Kidney tubule cell (primary cell): ENCODE measurements around the gene MAPK1IP1L.

Experiments
- DNase-seq: peaks from one replicate; pipeline ENCODE4 v3.0.0-alpha.2; 2018; ENCODE audit warnings: low spot score

Gene MAPK1IP1L

DNA sequence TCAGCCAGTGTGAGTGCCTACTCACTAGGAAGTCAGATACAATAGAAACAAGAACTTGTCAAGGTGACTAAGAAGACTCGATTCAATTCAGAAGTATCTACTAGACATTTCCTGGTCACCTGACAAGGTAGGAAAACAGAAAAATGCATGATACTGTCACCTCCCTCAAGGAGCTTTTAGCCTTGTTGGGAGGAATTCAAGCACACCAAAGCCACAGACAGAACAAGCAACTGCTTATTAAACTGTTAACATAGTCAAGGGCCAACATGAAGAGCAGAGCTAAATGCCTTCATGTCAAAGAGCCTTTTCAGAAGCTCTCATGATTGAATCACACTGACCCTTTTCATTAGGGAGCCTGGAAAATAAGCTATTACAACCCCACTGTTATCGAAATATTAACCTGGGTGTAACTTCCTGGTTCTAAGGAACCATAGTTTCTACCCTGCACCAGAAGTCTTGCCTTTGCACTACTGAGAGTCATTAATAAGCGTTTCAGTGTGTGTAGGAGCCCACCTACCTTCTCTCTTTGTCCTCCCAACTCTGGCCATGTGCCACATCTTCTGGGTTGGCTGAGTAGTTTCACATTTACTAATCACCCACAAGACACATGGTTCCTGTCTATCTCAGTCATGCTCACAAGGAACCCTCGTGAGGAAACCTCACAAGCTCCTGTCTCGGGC is 46.6 kb downstream of the MAPK1IP1L start:
- DNase-seq, result peak; percentile 84

DNA sequence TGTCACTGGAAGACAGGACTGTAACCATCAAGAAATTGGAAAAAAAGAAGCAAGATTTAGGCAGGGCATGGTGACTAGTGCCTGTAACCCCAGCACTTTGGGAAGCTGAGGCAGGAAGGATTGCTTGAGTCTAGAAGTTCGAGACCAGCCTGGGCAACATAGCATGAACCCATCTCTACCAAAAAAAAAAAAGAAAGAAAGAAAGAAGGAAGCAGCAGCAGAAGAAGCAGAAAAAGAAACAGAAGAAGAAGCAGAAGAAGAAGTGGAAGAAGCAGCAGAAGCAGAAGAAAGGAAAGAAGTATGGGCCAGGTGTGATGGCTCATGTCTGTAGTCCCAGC is 47.1 kb downstream of the MAPK1IP1L start:
- no peak for DNase-seq

DNA sequence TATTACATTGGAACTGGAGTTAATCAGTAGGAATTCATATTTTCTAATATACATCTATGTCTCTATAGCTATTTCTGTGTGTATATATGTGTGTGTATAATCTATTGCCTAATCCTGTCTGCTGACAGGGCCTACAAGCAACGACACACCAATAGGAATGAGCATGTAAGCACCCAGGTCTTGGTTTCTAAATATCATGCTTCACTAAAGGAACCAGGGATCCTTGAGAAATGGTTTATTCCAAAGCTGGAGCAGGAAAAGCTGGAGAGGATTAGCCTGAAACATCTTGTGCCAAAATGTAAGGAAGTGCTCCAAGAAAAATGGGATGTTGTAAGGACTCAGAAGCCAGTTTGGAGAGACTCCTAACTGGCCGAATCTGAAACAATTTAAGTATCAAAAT is 48.3 kb downstream of the MAPK1IP1L start:
- no peak for DNase-seq

DNA sequence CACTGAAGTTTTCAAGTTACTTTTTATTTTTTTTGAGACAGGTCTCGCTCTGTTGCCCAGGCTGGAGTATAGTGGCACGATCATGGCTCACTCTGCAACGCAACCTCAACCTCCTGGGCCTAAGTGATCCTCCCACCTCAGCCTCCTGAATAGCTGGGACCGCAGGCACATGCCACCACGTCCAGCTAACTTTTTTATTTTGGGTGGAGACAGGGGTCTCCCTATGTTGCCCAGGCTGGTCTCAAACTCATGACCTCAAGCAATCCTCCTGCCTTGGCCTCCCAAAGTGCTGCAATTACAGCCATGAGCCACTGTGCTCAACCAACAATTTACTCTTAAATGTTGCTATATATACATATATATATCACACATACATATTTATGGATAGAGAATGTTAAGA is 50.3 kb downstream of the MAPK1IP1L start:
- no peak for DNase-seq

DNA sequence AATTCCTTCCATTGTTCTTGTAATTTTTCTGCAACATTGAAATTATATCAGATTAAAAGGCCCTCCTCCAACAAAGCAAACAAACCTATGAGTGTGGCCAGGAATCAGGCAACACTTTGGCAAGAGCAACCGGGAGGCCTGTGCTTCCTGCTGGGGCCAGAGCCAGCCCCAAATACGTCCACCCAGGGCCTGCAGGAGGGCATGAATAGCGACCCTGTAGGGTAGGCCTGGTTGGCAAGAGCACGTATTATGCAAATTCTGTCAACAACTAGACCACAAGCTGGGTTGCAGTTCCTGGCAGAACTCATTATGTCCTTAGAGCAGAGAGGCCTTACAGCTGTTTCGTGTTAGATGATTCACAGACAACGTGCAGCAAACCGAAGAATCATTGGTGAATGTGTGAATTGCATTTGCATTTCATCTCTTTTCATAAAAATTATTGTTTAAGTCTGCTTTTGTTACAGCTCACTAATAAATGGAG is 50.7 kb downstream of the MAPK1IP1L start:
- DNase-seq, result peak; percentile 84

DNA sequence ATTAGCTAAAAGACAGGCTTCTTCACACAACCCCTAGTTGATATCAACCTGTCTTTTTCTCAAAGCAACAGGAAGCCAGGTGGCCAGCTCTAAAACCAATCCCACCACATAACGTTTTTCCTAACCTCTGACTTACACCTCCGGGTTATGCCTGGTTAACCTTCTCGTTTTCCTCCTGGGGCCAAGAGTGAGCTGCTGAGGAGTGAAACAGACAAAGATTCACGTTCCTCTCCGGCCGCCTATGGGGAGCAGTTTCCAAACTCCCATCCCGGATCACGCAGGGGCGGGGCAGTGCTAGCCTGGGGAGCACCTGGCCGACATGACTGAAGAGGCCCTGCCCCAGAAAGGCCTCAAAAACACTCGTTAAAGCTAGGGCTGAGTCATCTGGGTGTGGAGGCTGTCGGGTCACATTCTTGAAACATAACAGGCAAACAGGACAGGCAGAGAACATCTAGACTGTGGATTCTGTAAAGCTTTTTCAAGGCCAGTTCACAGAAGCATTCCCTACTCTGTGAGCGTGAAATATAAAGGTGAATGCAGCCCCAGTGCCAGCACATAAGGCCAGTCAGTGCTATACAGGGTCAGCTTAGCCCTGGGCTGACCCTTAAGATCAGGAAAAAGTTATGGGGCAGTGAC is 51.7 kb downstream of the MAPK1IP1L start:
- DNase-seq, result peak; percentile 97

DNA sequence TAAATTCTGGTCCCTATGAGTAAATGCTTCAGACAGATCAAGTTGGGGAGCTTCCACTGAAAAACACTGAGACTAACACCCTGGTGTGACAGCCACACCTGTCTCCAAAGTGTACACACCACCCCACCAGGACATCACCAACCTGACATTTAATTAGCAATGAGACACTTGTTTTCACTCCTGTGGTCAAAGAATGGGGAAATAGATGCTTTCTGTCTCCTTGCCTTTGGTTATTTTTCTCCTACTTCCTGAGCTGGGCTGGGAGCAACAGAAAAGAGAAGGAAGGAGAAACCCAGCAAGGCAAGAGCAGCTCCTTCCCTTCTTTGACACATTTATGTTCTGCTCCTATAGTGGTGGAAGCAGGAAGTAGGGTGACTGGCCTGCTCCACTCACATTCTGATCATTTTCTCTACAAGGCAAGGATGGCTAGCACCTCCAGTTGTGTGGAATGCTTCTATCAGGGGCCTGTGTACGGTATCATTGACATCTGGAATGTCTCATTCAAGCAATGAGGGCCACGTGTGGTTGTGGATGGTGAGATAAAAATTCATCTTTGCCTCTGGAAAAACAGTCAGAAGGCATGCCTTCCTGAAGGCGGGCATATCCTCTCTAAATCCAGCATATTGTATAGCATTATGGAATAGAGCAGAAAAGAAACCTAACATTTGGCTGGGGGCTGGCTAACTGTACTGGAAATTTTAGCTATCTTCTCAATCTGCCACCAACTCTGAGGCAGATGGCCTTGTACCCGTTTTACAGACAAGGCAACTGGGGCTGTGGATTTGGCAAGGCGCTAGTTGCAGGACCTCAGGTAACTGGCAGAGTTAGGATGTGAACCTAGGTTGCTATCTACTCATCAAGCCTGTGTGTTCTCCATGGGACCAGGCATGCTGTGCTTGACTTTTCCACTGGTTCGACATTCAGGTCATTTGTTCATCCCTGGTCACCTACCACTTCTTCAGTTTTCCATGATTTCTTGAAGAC is 52.8 kb downstream of the MAPK1IP1L start:
- peak; percentile 42 for DNase-seq

DNA sequence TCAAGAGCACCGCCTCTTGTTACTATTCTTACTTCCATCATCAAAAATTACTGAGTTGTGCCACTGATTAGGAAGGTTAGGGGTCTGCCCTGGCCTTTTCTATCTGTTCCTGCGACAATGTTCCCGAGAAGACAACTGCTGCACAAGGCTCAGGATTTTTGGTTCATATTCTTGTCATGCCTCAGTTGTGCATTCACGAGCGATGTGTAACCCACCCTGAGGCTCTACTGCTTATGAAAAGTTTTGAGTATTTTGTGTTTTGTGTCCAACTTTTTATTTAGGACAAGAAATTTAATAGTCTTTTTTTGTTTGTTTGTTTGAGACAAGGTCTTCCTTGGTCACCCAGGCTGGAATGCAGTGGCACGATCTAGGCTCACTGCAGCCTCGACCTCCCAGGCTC is 54.5 kb downstream of the MAPK1IP1L start:
- no peak for DNase-seq

DNA sequence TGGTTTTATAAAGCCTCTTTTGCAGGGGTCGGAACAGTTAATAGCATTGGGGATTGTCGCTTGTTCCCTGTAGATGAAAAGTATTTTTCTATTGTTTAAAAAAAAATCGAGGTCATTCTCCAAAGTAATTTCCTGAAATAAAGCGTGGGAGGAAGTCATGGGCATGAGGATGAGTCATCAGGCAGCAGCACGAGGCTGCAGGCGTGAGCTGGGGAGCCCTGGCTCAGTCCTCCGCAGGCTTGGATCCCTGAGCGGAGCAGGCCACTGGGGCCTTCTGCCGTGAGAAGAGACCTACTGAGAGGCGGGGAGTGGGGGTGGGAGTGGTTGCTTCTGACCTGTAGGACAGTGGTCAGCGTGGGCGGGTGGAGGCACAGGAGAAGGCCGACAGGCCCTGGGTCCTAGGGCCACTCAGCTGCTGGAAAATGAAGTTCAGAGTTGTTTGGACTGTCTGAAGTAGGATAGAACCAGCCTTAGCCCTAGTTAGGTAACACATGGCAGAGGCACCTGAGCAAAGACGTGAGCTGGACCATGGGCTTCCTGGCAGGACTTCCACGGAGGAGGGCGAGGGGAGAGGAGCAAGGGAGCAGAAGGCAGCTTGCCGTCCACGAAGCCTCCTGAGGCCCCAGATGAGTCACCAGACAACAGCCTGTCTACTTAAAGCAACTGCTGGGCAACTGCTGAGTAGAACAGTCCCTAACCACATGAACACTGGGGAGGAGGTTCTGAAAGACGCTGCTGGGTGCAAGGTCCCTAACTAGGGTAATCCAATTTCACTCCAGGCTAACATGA is 56.5 kb downstream of the MAPK1IP1L start:
- peak; percentile 91 for DNase-seq

DNA sequence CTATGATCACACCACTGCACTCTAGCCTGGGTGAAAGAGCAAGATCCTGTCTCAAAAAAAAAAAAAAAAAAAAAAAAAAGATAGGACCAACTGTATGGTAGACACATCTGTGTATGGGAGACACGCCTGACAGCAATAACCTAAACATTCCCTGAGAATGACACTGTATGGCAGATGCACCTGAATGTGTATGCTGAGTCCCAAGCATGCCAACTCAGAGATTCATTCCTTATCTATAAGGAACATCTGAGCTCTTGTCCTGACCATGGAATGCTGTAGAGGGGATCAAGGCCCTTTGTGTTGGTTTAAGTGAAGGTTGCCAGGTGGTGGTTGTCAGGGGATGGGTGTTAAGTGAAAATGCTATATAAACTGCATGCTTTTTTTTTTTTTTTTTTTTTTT is 58.4 kb downstream of the MAPK1IP1L start:
- DNase-seq, result no peak

DNA sequence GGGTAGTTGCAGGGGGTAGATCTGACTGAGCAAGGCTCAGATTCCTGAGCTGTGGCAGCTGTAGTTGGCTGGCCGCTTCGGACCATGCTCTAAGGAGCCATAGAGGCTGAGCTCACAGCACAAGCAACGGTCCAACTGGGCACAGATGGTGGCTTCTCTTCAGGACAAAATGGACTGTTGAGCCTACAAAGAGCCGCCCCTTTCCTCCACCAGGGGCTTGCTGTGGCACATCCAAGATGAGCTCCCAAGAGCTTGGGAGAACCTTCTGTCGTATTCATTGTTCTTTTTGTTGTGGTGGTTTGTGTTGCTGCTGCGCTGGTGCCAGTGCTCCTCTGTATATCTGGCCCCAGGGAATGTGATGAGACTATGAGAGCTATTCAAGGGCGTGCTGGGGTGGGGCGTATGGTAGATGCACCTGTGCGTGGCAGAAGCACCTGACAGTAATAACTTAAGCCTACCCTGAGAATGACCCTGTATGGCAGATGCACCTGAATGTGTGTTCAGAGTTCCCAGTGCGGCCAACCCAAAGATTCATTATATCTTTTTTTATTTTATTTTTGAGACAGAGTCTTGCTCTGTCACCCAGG is 59.8 kb downstream of the MAPK1IP1L start:
- DNase-seq, result no peak

DNA sequence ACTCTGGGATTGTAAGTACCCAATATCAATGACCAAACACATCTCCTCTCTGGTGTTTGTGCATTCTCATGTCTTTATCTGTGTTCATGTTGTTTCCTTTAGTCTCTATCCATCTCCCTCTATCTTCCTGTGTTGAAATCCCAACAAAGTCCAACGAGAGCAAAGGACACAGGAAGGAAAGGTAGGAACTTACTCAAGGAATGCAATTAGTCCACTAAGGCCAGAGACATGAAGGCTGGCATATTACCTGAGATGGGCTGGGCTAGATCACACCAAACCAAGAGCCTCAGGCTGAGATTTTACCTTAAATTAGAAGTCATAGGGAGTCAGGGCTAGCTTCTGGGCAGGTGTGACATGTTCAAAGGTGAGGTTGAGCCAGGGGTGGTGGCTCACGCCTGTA is 63.3 kb downstream of the MAPK1IP1L start:
- no peak for DNase-seq

DNA sequence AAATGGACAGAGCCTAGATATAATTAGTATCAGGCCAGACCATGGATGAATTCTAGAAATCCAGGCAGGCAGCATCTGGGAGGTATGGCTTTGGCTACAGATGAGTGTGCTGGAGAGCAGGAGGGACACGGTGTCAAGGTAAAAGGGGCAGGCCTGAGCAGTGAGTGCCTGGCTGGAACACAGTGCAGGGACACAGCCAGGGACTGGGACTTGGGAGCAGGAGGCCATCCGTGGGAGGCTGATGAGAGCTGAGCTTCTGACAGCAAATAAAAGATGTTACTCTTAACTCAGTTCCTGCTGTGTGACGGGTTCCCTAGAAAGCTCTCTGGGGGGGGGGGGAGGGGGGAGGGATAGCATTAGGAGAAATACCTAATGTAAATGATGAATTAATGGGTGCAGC is 64.0 kb downstream of the MAPK1IP1L start:
- no peak for DNase-seq

DNA sequence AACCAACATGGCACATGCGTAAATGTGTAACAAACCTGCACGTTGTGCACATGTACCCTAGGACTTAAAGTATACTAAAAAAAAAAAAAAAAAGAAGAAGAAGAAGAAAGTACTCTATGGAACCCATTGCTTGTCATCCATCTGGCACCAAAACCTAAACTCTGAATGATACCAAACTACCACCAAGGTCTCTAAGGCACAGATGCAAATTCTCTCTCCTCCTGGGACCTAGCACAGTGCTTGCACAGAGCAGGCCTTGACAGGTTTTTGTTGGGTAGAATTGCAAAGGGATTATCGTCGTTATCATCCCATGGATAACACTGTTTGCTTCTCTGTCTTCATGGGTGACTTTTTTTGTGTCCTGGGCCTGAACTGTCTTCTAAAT is 64.4 kb downstream of the MAPK1IP1L start:
- no peak for DNase-seq

DNA sequence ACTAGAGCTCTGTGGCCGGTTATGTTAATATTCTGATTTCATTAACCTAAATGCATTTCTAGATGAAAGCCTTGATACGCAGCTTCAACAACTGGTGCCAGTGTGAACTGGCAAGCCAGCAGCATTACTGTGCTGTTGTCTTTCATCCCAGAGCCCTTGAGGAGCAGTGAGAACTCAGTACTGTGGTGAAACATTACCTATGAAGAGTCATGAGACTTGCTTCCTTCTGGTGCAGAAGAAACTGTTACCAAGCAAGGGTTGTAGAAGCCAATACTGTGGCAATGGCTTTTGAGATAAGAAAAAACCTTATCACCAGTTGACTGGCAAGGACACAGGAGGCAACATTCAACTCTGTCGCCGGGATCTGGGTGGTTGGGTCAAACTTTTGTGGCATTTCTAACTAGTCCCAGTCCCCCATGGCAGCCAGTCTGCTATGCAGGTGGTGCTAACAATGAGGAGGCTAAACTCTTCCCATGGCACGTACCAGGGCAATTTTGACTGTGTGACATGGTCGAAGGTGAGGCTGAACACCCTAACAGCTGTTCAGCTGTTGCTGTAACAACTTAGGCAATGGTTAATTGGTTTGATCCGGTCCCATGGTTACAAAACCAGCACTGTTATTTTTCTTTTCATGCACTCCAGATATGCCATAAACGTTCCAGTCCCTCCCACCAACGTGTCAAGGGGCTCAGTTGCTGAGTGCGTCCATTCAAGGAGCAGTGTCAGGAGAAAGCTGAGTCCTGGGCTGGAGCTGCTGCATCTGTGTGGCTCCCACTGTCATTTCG is 65.0 kb downstream of the MAPK1IP1L start:
- DNase-seq, result peak; percentile 26

DNA sequence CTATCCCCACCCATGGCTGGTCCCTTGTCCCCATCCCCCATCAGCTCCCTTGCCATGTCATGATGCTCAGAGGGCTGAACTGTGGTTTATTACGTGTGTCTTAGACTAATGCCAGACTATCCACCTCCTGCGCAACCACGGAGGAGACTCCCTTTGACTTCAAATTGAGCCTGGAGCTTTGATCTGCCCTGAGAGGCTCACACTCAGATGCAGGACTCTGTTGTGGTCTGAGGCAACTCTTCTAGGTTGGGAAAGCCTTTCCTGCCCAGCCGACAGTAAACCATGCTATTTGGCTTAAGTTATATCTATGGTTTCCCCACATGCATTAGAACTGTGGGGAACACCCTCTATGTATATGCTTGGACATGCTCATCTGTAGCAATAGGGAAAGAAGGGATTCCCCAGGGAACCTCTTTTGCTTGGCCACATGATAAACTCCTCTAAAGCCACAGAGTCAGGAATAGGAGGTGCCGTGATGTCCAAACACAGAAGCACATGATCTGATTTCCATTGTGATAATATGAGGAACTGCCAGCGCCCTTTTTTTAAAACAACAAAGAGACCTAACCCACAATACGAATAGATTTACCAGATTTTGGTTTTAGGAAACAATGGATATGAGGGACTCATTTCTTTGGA is 66.5 kb downstream of the MAPK1IP1L start:
- no peak for DNase-seq

DNA sequence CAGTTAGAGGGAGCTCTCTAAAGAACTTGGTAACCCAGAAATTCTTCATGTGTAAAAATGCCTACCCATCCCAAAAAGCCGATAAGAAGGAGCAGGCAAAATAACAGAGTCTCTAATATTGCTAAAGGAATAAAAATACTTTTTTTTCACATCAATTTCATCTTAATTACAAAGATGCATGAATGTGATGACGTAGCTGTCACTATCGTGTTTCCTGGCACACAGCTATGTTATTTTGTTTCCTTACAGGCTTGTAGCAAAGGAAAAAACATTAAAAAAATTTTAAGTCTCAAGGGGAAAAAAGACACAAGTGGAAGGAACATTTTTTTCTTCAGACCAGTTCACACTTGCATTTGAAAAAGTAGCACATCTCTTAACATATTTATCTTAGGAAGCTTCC is 67.3 kb downstream of the MAPK1IP1L start:
- DNase-seq, result no peak
